Left renal pelvis (tissue), 4 donors: ENCODE data around the gene CTDP1. TPM values are rescaled to one million over a fixed set of nuclear protein-coding genes. Genes with fewer than 3 reads are reported as not detected.

ENCODE experiments used
- DNase-seq, 4 donors: peaks; one replicate each; pipeline ENCODE4 v3.0.0-alpha.2; 2013; ENCODE audit warnings: low read depth in 4 of 4, low spot score in 3 of 4
- polyA plus RNA-seq, 4 donors: library from polyadenylated mRNA; unstranded; fragments of 120-200 nt; gene quantifications; one replicate each; pipeline ENCODE4 v1.2.1, GENCODE V29; 2013; ENCODE audit not compliant: insufficient read length in 4 of 4

CTDP1 gene
- polyA plus RNA-seq, 4 donors = 9.5 to 15.3 (median 11.7) TPM

DNA sequence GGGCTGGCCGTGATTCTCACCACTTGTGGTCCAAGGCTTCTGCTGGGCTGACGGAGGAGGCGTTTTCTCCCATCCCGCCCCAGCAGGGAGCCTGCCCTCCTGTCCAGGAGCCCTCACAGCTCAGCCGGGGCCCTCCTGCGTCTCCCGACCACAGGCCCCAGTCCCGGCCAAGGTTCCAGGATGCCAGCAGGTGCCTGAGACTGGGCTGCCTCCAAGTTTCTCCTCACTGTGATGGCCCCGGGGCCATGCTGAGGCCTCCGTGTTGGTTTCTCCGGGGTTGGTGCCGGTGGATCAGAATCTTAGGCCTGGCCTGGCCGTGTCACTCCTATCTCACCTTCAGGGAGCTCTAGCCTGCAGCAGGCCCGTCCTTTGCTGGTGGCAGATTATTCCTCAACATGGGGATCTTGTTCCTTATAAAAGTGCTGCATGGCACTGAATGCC lies 124.0 kb downstream of the CTDP1 start:
- DNase-seq = no peak

Other genes starting within 250 kb of the CTDP1 start
- under 1 TPM; 0.14 to 0.40 (median 0.28) TPM for gene KCNG2, start 118.1 kb downstream of the CTDP1 start, polyA plus RNA-seq